Naive thymus-derived CD4-positive, alpha-beta T cell (primary cell): Measurements from ENCODE around the gene DHRS13. TPM values are rescaled to one million over a fixed set of nuclear protein-coding genes. Genes with fewer than 3 reads are reported as not detected.
A peak's percentile ranks its signal among the peaks of the same experiment; 100 is the strongest.
"Not testable (repeated sequence)": the region's sequence is repeated elsewhere in the genome, so short reads cannot be mapped to it uniquely, and the experiment has no call there.

ENCODE experiments used
- ATAC-seq: fragments of 150-1000 bp; cut with Tn5 transposase; 2 replicates; pipeline ENCODE4 v1.10.0; 2021; ENCODE audit warnings: mild to moderate bottlenecking, moderate library complexity
- CTCF ChIA-PET: fragments of 350-600 bp; sonication (Branson Sonifier 250); formaldehyde crosslinking; loops from one replicate; lab custom pipeline; 2021; ENCODE audit warnings: antibody characterized with exemption; lab: Charles Lee
- POLR2A ChIA-PET: fragments of 350-600 bp; sonication (Branson Sonifier 250); formaldehyde crosslinking; loops from one replicate; lab custom pipeline; 2021; ENCODE audit warnings: antibody characterized with exemption, inconsistent platforms; lab: Charles Lee
- DNase-seq, 9 donors: peaks; one replicate each; pipeline versions ENCODE4 v3.0.0 to v3.0.0-alpha.2; 2020 to 2022; ENCODE audit warnings: mixed read lengths in 1 of 9
- H3K27ac ChIP-seq: one replicate; pipeline ENCODE4 v1.7.0; 2013; ENCODE audit warnings: mild to moderate bottlenecking, low read depth, low read length, moderate library complexity
- H3K27me3 ChIP-seq, 2 donors: one replicate each; pipeline ENCODE4 v1.7.0; 2013; ENCODE audit warnings: low read length in 2 of 2, mild to moderate bottlenecking in 2 of 2, moderate library complexity in 2 of 2; ENCODE audit not compliant: control insufficient read depth in 2 of 2, insufficient read depth in 2 of 2
- H3K36me3 ChIP-seq, 3 experiments: 1 replicate in 2 of 3; 2 replicates in 1 of 3; pipeline ENCODE4 v1.7.0; 2013; ENCODE audit warnings: low read length in 3 of 3, mild to moderate bottlenecking in 3 of 3, moderate library complexity in 1 of 3; ENCODE audit not compliant: insufficient read depth in 3 of 3, control insufficient read depth in 2 of 3
- H3K4me1 ChIP-seq, 2 donors: one replicate each; pipeline ENCODE4 v1.7.0; 2013; ENCODE audit warnings: low read length in 2 of 2, mild to moderate bottlenecking in 2 of 2, moderate library complexity in 1 of 2; ENCODE audit not compliant: control insufficient read depth in 2 of 2, insufficient read depth in 2 of 2
- H3K4me3 ChIP-seq: 2 replicates; pipeline ENCODE4 v1.7.0; 2013; ENCODE audit warnings: mild to moderate bottlenecking, low read length
- H3K9me3 ChIP-seq, 3 experiments: 1 replicate in 2 of 3; 2 replicates in 1 of 3; pipeline ENCODE4 v1.7.0; 2013; ENCODE audit warnings: low read length in 3 of 3; ENCODE audit not compliant: control insufficient read depth in 2 of 3
- H3K27ac Mint-ChIP-seq, 9 donors: one replicate each; pipeline ENCODE4 v1.8.0; 2020 to 2022; ENCODE audit warnings: mixed read lengths in 9 of 9, mild to moderate bottlenecking in 8 of 9, moderate library complexity in 5 of 9, inconsistent platforms in 2 of 9
- H3K27me3 Mint-ChIP-seq, 5 donors: one replicate each; pipeline ENCODE4 v1.8.0; 2021 to 2022; ENCODE audit warnings: mixed read lengths in 5 of 5, mild to moderate bottlenecking in 1 of 5
- H3K36me3 Mint-ChIP-seq, 5 donors: one replicate each; pipeline ENCODE4 v1.8.0; 2020 to 2022; ENCODE audit warnings: mixed read lengths in 5 of 5, mild to moderate bottlenecking in 3 of 5, inconsistent platforms in 1 of 5
- H3K4me1 Mint-ChIP-seq, 7 donors: one replicate each; pipeline ENCODE4 v1.8.0; 2020 to 2022; ENCODE audit warnings: mixed read lengths in 7 of 7, mild to moderate bottlenecking in 3 of 7, inconsistent platforms in 1 of 7
- H3K4me3 Mint-ChIP-seq, 10 donors: one replicate each; pipeline ENCODE4 v1.8.0; 2020 to 2022; ENCODE audit warnings: mild to moderate bottlenecking in 10 of 10, mixed read lengths in 10 of 10, moderate library complexity in 6 of 10, inconsistent platforms in 2 of 10
- H3K9me3 Mint-ChIP-seq, 11 donors: one replicate each; pipeline ENCODE4 v1.8.0; 2020 to 2022; ENCODE audit warnings: mixed read lengths in 11 of 11, mild to moderate bottlenecking in 4 of 11, inconsistent platforms in 1 of 11, moderate library complexity in 1 of 11
- intact Hi-C, 2 donors: fragments of 100-400 bp; cut with micrococcal nuclease; formaldehyde crosslinking; loops; one replicate each; pipeline ENCODE4 v1.15.1; 2023
- microRNA-seq: library from miRNA; unstranded; fragments of <30 nt; microRNA quantifications from one replicate; pipeline ENCODE4 v1.2.0, GENCODE V29; 2022; ENCODE audit warnings: borderline microRNAs expressed
- polyA plus RNA-seq, 2 donors: library from polyadenylated mRNA; unstranded; fragments of 300-500 nt; fragmentation: Illumina TruSeq; gene quantifications; one replicate each; pipeline ENCODE4 v1.2.3, GENCODE V29; 2021
- total RNA-seq, 6 experiments: library from RNA in 5 of 6; stranded (reverse) in 5 of 6; gene quantifications; 1 replicate in 5 of 6; 2 replicates in 1 of 6; pipeline ENCODE4 v1.2.3 and lab custom pipeline; 2021 to 2026

Gene DHRS13
- total and polyA plus RNA-seq, 7 experiments from 2014 or later: 15.3 to 51.3 (median 29.9) TPM

- not testable (repeated sequence) for H3K9me3 Mint-ChIP-seq, H3K36me3 ChIP-seq, H3K27me3 Mint-ChIP-seq, H3K9me3 ChIP-seq, H3K4me1 ChIP-seq, H3K4me3 Mint-ChIP-seq, H3K4me1 Mint-ChIP-seq, H3K27me3 ChIP-seq, H3K36me3 Mint-ChIP-seq, H3K27ac ChIP-seq, H3K4me3 ChIP-seq
- POLR2A ChIA-PET: interaction anchor here (1.0 to 1.1 kb wide), 2 partner anchors 11 to 49 kb away, joined by 3 to 4 read pairs; partner anchors contain the start of gene FLOT2
- CTCF ChIA-PET: interaction anchor here (0.7 to 2.7 kb wide), 7 partner anchors 13 to 87 kb away, joined by 3 to 10 read pairs (median 3); partner anchors contain the start of gene DHRS13
- DNase-seq: peak; percentile 18 to 63 (median 38)
- peak; percentile 84 for ATAC-seq
- peak overlapping the region in 1 of 9 donors; percentile 9 for H3K27ac Mint-ChIP-seq
- intact Hi-C loops: loop anchor here (1.0 kb wide), 3 partner anchors 49 to 68 kb away; partner anchors contain the start of genes DHRS13 (in 2 of the 2) and FLOT2 (in 1 of the 2)
Observed at GRCh38 chr17:28848667-28849066, 54.2 kb downstream of the DHRS13 start.

Small RNA genes lying within 50 kb of the gene (microRNA-seq; reads per million reads assigned to microRNA genes)
- gene MIR451B: not detected

Other genes starting within 250 kb of the DHRS13 start
- 10 to 100 TPM; 28.6 to 49.5 (median 43.8) TPM for gene SDF2, start 241.2 kb downstream of the DHRS13 start, total RNA-seq
- gene SDF2, start 241.2 kb downstream of the DHRS13 start, polyA plus RNA-seq: 10 to 100 TPM; 52.1 to 85.2 TPM
- gene SUPT6H, start 240.9 kb downstream of the DHRS13 start, total RNA-seq: 100 to 1,000 TPM in 2 of 5 experiments, 10 to 100 TPM in 3; 91.2 to 132 (median 98.5) TPM
- gene SUPT6H, start 240.9 kb downstream of the DHRS13 start, polyA plus RNA-seq: 10 to 100 TPM in 1 of 2 donors, 1 to 10 TPM in 1; 9.8 to 23.8 TPM
- gene PROCA1, start 191.2 kb downstream of the DHRS13 start, total RNA-seq: 10 to 100 TPM in 2 of 5 experiments, 1 to 10 TPM in 3; 5.2 to 14.4 (median 7.3) TPM
- gene PROCA1, start 191.2 kb downstream of the DHRS13 start, polyA plus RNA-seq: 1 to 10 TPM in 1 of 2 donors, under 1 TPM in 1; 0.44 to 1.4 TPM
- gene RAB34, start 185.2 kb downstream of the DHRS13 start, total RNA-seq: 10 to 100 TPM; 11.0 to 50.2 (median 16.4) TPM
- 10 to 100 TPM; 12.2 to 19.2 TPM for gene RAB34, start 185.2 kb downstream of the DHRS13 start, polyA plus RNA-seq
- gene RPL23A, start 183.1 kb downstream of the DHRS13 start, total RNA-seq: 1,000 to 10,000 TPM; 1,887 to 3,452 (median 3,095) TPM
- gene RPL23A, start 183.1 kb downstream of the DHRS13 start, polyA plus RNA-seq: 1,000 to 10,000 TPM; 5,029 to 6,337 TPM
- 1 to 10 TPM in 1 of 5 experiments, under 1 TPM in 2, not detected in 2; 0.69 to 3.0 (median 0.79) TPM for gene TLCD1, start 176.8 kb downstream of the DHRS13 start, total RNA-seq
- not detected for gene TLCD1, start 176.8 kb downstream of the DHRS13 start, polyA plus RNA-seq
- 10 to 100 TPM in 3 of 5 experiments, 1 to 10 TPM in 2; 7.5 to 12.8 (median 11.3) TPM for gene NEK8, start 174.3 kb downstream of the DHRS13 start, total RNA-seq
- 1 to 10 TPM; 3.3 to 4.5 TPM for gene NEK8, start 174.3 kb downstream of the DHRS13 start, polyA plus RNA-seq
- 100 to 1,000 TPM in 2 of 5 experiments, 10 to 100 TPM in 3; 22.3 to 228 (median 81.6) TPM for gene TRAF4, start 159.1 kb downstream of the DHRS13 start, total RNA-seq
- 1 to 10 TPM; 1.3 to 2.3 TPM for gene TRAF4, start 159.1 kb downstream of the DHRS13 start, polyA plus RNA-seq
- 10 to 100 TPM; 16.5 to 24.4 (median 22.3) TPM for gene FAM222B, start 60.3 kb downstream of the DHRS13 start, total RNA-seq
- 10 to 100 TPM; 11.8 to 23.1 TPM for gene FAM222B, start 60.3 kb downstream of the DHRS13 start, polyA plus RNA-seq
- gene ERAL1, start 48.1 kb downstream of the DHRS13 start, total RNA-seq: 10 to 100 TPM; 19.8 to 50.0 (median 24.9) TPM
- gene ERAL1, start 48.1 kb downstream of the DHRS13 start, polyA plus RNA-seq: 10 to 100 TPM; 41.3 to 56.6 TPM
- 100 to 1,000 TPM; 134 to 252 (median 191) TPM for gene FLOT2, start 5.3 kb downstream of the DHRS13 start, total RNA-seq
- gene FLOT2, start 5.3 kb downstream of the DHRS13 start, polyA plus RNA-seq: 100 to 1,000 TPM; 228 to 309 TPM
- gene PHF12, start 48.4 kb upstream of the DHRS13 start, total RNA-seq: 100 to 1,000 TPM in 4 of 5 experiments, 10 to 100 TPM in 1; 89.3 to 162 (median 134) TPM
- gene PHF12, start 48.4 kb upstream of the DHRS13 start, polyA plus RNA-seq: 10 to 100 TPM in 1 of 2 donors, 1 to 10 TPM in 1; 6.2 to 21.8 TPM
- gene SEZ6, start 103.0 kb upstream of the DHRS13 start, total RNA-seq: 1 to 10 TPM in 1 of 5 experiments, under 1 TPM in 1, not detected in 3; 0.40 to 2.0 TPM
- under 1 TPM; 0.63 to 0.66 TPM for gene SEZ6, start 103.0 kb upstream of the DHRS13 start, polyA plus RNA-seq
- gene PIPOX, start 140.1 kb upstream of the DHRS13 start, total RNA-seq: 1 to 10 TPM; 1.6 to 6.4 (median 5.3) TPM
- under 1 TPM; 0.27 to 0.49 TPM for gene PIPOX, start 140.1 kb upstream of the DHRS13 start, polyA plus RNA-seq